Endometrial microvascular endothelial cells (primary cell): ENCODE results near the gene RIPOR3. TPM values are rescaled to one million over a fixed set of nuclear protein-coding genes. Genes with fewer than 3 reads are reported as not detected.

Source experiments
- total RNA-seq: library from RNA; depleted of rRNA; stranded (reverse); fragments of >200 nt; gene quantifications from one replicate; pipeline ENCODE4 v1.2.3, GENCODE V29; 2015; ENCODE audit errors: inconsistent ontology term

Gene RIPOR3
- total RNA-seq, 1 donor from 2014 or later, result not detected

Other genes with a start within 250 kb of the RIPOR3 start
- 89.3 TPM for gene PTPN1, start 181.2 kb downstream of the RIPOR3 start, total RNA-seq
- not detected for gene PARD6B, start 40.0 kb upstream of the RIPOR3 start, total RNA-seq
- 3.1 TPM for gene BCAS4, start 103.5 kb upstream of the RIPOR3 start, total RNA-seq
- gene ADNP, start 239.9 kb upstream of the RIPOR3 start, total RNA-seq, result 29.5 TPM